IMR-90 (cell line): Measurements from ENCODE around the gene CHSY3. TPM values are rescaled to one million over a fixed set of nuclear protein-coding genes. Genes with fewer than 3 reads are reported as not detected.

Experiments used
- ATAC-seq: fragments of 200-7000 bp; cut with Tn5 transposase; 2 replicates; pipeline ENCODE4 v1.9.1; 2020; ENCODE audit warnings: low read depth, mild to moderate bottlenecking, moderate library complexity
- BruUV-seq: library from RNA; stranded (reverse); fragments of 400-500 nt; replicated peaks from 2 replicates; lab custom pipeline; 2021; lab: Mats Ljungman, UMichigan
- CTCF ChIA-PET: fragments of 300-600 bp; formaldehyde crosslinking; extraction: SDS; loops from one replicate; lab custom pipeline; 2021; ENCODE audit warnings: antibody characterized with exemption; lab: Yijun Ruan, JAX
- POLR2A ChIA-PET: fragments of 300-600 bp; sonication (Branson Sonifier 250); formaldehyde crosslinking; loops from one replicate; lab custom pipeline; 2022; ENCODE audit warnings: antibody characterized with exemption; ENCODE audit not compliant: unreplicated experiment; lab: Charles Lee
- DNase-seq: peaks from one replicate; pipeline ENCODE4 v3.0.0; 2013
- H2AFZ ChIP-seq: replicated peaks from 2 replicates; pipeline ENCODE3; 2013; ENCODE audit warnings: low read length, mild to moderate bottlenecking; ENCODE audit not compliant: poor library complexity
- H2AK5ac ChIP-seq: 2 replicates; pipeline ENCODE4 v1.6.1; 2013; ENCODE audit warnings: low read depth, low read length, inconsistent platforms
- H2AK9ac ChIP-seq: replicated peaks from 2 replicates; pipeline ENCODE3; 2013; ENCODE audit warnings: mild to moderate bottlenecking, low read depth, low read length, moderate library complexity; ENCODE audit not compliant: poor library complexity
- H2BK120ac ChIP-seq: 2 replicates; pipeline ENCODE4 v1.6.1; 2013; ENCODE audit warnings: low read depth, low read length, inconsistent platforms
- H2BK15ac ChIP-seq: 3 replicates; pipeline ENCODE4 v1.6.1; 2013; ENCODE audit warnings: low read depth, low read length, inconsistent platforms
- H2BK20ac ChIP-seq: 2 replicates; pipeline ENCODE4 v1.6.1; 2013; ENCODE audit warnings: low read depth, mild to moderate bottlenecking, inconsistent platforms, low read length, moderate library complexity
- H2BK5ac ChIP-seq: 2 replicates; pipeline ENCODE4 v1.6.1; 2013; ENCODE audit warnings: mild to moderate bottlenecking, low read depth, low read length, inconsistent platforms; ENCODE audit not compliant: poor library complexity, severe bottlenecking
- H3K14ac ChIP-seq: replicated peaks from 2 replicates; pipeline ENCODE4 v1.6.1; 2013; ENCODE audit warnings: low read depth, low read length, inconsistent platforms
- H3K18ac ChIP-seq: 2 replicates; pipeline ENCODE4 v1.6.1; 2013; ENCODE audit warnings: low read depth, low read length, control low read depth
- H3K23ac ChIP-seq: 2 replicates; pipeline ENCODE4 v1.6.1; 2013; ENCODE audit warnings: low read depth, low read length, inconsistent platforms
- H3K27ac ChIP-seq: 2 replicates; pipeline ENCODE4 v1.5.1; 2013; ENCODE audit warnings: mild to moderate bottlenecking, control low read depth, low read length; ENCODE audit not compliant: insufficient read depth
- H3K27me3 ChIP-seq: 2 replicates; pipeline ENCODE4 v1.6.1; 2013; ENCODE audit warnings: low read length; ENCODE audit not compliant: control insufficient read depth, insufficient read depth
- H3K36me3 ChIP-seq: 2 replicates; pipeline ENCODE4 v1.6.1; 2013; ENCODE audit warnings: low read length, mixed read lengths; ENCODE audit not compliant: control insufficient read depth, insufficient read depth
- H3K4ac ChIP-seq: 2 replicates; pipeline ENCODE4 v1.6.1; 2013; ENCODE audit warnings: low read depth, low read length, inconsistent platforms
- H3K4me1 ChIP-seq: 2 replicates; pipeline ENCODE4 v1.6.1; 2013; ENCODE audit warnings: low read length, mixed read lengths; ENCODE audit not compliant: control insufficient read depth, insufficient read depth
- H3K4me2 ChIP-seq: 2 replicates; pipeline ENCODE4 v1.6.1; 2013; ENCODE audit warnings: low read depth, mild to moderate bottlenecking, control low read depth, low read length, moderate library complexity
- H3K4me3 ChIP-seq: 2 replicates; pipeline ENCODE4 v1.5.1; 2013; ENCODE audit warnings: low read depth, mild to moderate bottlenecking, control low read depth, low read length, moderate library complexity; ENCODE audit not compliant: insufficient read depth
- H3K56ac ChIP-seq: 2 replicates; pipeline ENCODE4 v1.6.1; 2013; ENCODE audit warnings: low read length, inconsistent platforms; ENCODE audit not compliant: insufficient read depth; ENCODE audit errors: extremely low read depth
- H3K79me1 ChIP-seq, 2 experiments: 2 replicates each; pipeline ENCODE4 v1.6.1; 2013; ENCODE audit warnings: low read length in 2 of 2, inconsistent platforms in 1 of 2, low read depth in 1 of 2
- H3K9ac ChIP-seq: 2 replicates; pipeline ENCODE4 v1.6.1; 2013; ENCODE audit warnings: low read depth, low read length, control low read depth
- H3K9me1 ChIP-seq: 2 replicates; pipeline ENCODE4 v1.6.1; 2013; ENCODE audit warnings: low read length, inconsistent platforms; ENCODE audit not compliant: insufficient read depth
- H3K9me3 ChIP-seq: 2 replicates; pipeline ENCODE4 v1.6.1; 2013; ENCODE audit warnings: low read length; ENCODE audit not compliant: control insufficient read depth, insufficient read depth
- H4K20me1 ChIP-seq: 2 replicates; pipeline ENCODE4 v1.6.1; 2013; ENCODE audit warnings: low read length, inconsistent platforms; ENCODE audit not compliant: insufficient read depth
- H4K5ac ChIP-seq: 2 replicates; pipeline ENCODE4 v1.6.1; 2013; ENCODE audit warnings: mild to moderate bottlenecking, low read depth, low read length, control low read depth
- H4K8ac ChIP-seq, 2 experiments: 2 replicates each; pipeline ENCODE4 v1.6.1; 2013; ENCODE audit warnings: low read depth in 2 of 2, low read length in 2 of 2, control low read depth in 1 of 2, inconsistent platforms in 1 of 2
- H4K91ac ChIP-seq: 2 replicates; pipeline ENCODE4 v1.6.1; 2013; ENCODE audit warnings: low read depth, low read length, inconsistent platforms; ENCODE audit not compliant: insufficient read depth
- POLR2A ChIP-seq: IDR thresholded peaks from 2 replicates; pipeline ENCODE4 v1.6.1; 2012; ENCODE audit warnings: mild to moderate bottlenecking, low read depth, low read length
- RCOR1 ChIP-seq: IDR thresholded peaks from 2 replicates; pipeline ENCODE4 v1.6.1; 2012; ENCODE audit warnings: mild to moderate bottlenecking, low read length, improper control_type of control experiment; ENCODE audit not compliant: insufficient replicate concordance
- SMC3 ChIP-seq: fragments of 150-350 bp; IDR thresholded peaks from 2 replicates; pipeline ENCODE4 v1.6.1; 2016; ENCODE audit warnings: low read depth, mild to moderate bottlenecking, antibody characterized with exemption, low read length, moderate library complexity
- WGBS, 2 experiments: methylation state at CpG; one replicate each; pipeline versions ENCODE4 v1.1.5 to v1.1.7; 2013; ENCODE audit warnings: missing lambda C conversion rate in 2 of 2; ENCODE audit not compliant: insufficient read length in 1 of 2; ENCODE audit errors: extremely low coverage in 2 of 2; 5-methylcytosine and 5-hydroxymethylcytosine counted together
- dilution Hi-C: fragments of 300-500 bp; cut with HindIII; formaldehyde crosslinking; loops from one replicate; pipeline ENCODE4 v1.14.3; 2018; ENCODE audit warnings: low sequenced_read_pairs; ENCODE audit not compliant: unreplicated experiment
- in situ Hi-C: fragments of 300-500 bp; cut with MboI; formaldehyde crosslinking; loops from 3 replicates; pipeline ENCODE4 v1.14.3; 2019; ENCODE audit warnings: low sequenced_read_pairs, inconsistent platforms, mixed read lengths
- intact Hi-C: fragments of 100-400 bp; cut with micrococcal nuclease; formaldehyde crosslinking; loops from 2 replicates; pipeline ENCODE4 v1.10.0; 2022
- polyA plus RNA-seq, 3 experiments: library from polyadenylated mRNA; depleted of rRNA; stranded (reverse); fragments of >200 nt; gene quantifications; 2 replicates each; pipeline ENCODE4 v1.2.3, GENCODE V29; 2012; ENCODE audit warnings: low replicate concordance in 1 of 3
- total RNA-seq: library from RNA; depleted of rRNA; stranded (reverse); fragments of >200 nt; gene quantifications from 2 replicates; pipeline ENCODE4 v1.2.3, GENCODE V29; 2012

CHSY3 gene
- total and polyA plus RNA-seq, 2 of the 4 experiments (the other 2 are of a cell fraction) = 0.62 to 1.3 TPM

- no peak overlapping the region for H2BK5ac ChIP-seq
- no peak overlapping the region for H4K91ac ChIP-seq
- no CpG with 5 or more reads among the region's 3 CpGs for WGBS, 2 experiments
- no peak overlapping the region for H3K18ac ChIP-seq
- no peak for DNase-seq
- no peak overlapping the region for H2AK9ac ChIP-seq
- no peak overlapping the region for H4K5ac ChIP-seq
- no TSS peak for BruUV-seq
- no peaks in the 10 kb centered on the region for H3K27me3 ChIP-seq
- H3K9me1 ChIP-seq = no peaks in the 10 kb centered on the region
- intact Hi-C loops = no loop called here
- no peak overlapping the region for H2AFZ ChIP-seq
- no peak for ATAC-seq
- POLR2A ChIA-PET = no interaction called here
- H3K4me3 ChIP-seq = no peak overlapping the region
- no peaks in the 10 kb centered on the region for H3K4me1 ChIP-seq
- H2BK120ac ChIP-seq = no peak overlapping the region
- no peak overlapping the region for H2BK15ac ChIP-seq
- H2BK20ac ChIP-seq = no peak overlapping the region
- H2AK5ac ChIP-seq = no peak overlapping the region
- no peaks in the 10 kb centered on the region for H3K9me3 ChIP-seq
- dilution Hi-C loops = no loop called here
- no peak overlapping the region for H4K8ac ChIP-seq
- H3K36me3 ChIP-seq = no peaks in the 10 kb centered on the region
- in situ Hi-C loops = no loop called here
- H3K14ac ChIP-seq = no peak overlapping the region
- H3K4ac ChIP-seq = no peak overlapping the region
- no peak overlapping the region for H3K56ac ChIP-seq
- H3K79me1 ChIP-seq = no peaks in the 10 kb centered on the region
- H4K20me1 ChIP-seq = no peaks in the 10 kb centered on the region
- H3K4me2 ChIP-seq = no peak overlapping the region
- H3K27ac ChIP-seq = no peak overlapping the region
- TF ChIP-seq RCOR1 = no peak
- TF ChIP-seq SMC3 = no peak
- no peak for TF ChIP-seq POLR2A
- CTCF ChIA-PET = no interaction called here
- H3K23ac ChIP-seq = no peak overlapping the region
- no peak overlapping the region for H3K9ac ChIP-seq
Measured at GRCh38 chr5:130074820-130075219, 170.6 kb downstream of the CHSY3 start.
